ENCODE results near the gene RHPN2. TPM values are rescaled to one million over a fixed set of nuclear protein-coding genes. Genes with fewer than 3 reads are reported as not detected.
"Not testable (repeated sequence)": the region's sequence is repeated elsewhere in the genome, so short reads cannot be mapped to it uniquely, and the experiment has no call there.

RHPN2 gene
- polyA plus RNA-seq, 1 donor, result 0.84 TPM

DNA sequence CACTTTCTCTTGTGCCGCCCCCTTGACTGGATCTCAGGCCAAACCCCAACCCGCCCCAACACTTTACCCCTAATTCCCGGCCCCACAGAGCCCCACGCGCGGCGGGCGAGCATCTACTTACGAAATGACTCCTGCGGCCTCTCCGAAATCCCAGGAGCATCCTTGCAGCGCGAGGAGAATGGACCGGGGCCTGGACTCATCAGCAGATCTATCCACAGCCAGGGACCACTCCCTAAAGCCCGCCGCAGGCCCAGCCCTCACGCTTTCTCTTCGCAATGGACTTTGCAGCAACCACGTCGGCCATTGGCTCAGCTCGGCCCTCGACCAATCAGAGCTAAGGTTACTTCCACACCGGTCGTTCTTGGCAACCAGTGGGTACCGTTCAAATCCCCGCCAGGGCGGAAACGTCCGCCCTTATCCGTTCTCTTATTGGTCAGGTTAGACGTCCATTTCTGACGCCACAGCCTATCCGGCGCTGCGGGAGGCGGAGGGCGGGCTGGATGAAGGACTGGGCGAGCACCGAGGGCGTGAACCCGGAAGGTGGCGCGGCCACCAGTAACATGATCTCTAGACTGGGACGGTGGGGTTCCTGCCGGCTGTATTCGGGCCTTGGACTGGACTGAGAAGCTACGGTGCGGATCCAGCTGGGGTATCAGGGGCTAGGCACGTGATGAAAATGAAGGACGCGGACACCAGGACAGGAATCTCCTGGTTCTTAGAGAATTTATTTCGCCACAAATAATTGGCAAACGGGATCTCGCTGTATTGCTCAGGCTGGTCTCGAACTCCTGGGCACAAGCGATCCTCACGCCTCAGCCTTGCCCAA is 92.8 kb downstream of the RHPN2 start, which contains the start of the genes CEP89 and FAAP24:
CEP89 (minus strand) TSS at position 244 of the 826 bp plus-strand sequence; CDS start at position 160, 84 bp downstream.
FAAP24 (plus strand) TSS at position 528 of the 826 bp plus-strand sequence. CDS start 955 bp downstream, outside the sequence.
- DNase-seq, result peak; percentile 99

DNA sequence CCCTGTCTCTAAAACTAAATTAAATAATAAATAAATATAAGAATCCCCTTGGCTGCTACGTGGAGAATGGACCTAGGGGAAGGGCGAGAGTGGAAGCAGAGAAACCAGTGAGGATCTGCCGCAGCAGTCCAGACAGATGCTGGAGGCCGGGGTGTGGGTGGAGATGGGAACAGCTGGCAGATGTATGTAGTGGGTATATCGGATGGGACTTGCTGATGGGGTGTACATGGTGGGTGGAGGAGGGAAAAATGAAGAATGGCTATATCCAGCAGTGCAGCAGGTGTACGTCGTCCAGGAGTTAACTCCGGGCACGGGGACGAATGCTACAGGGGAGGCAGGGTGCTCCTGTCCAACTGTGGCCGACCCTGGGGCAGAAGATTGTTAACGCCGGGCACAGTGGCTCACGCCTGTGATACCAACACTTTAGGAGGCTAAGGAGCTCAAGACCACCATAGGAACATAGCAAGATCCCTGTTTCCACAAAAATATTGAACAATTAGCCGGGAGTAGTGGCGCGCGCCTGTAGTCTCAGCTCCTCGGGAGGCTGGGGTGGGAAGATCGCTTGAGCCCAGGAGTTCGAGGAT is 93.6 kb downstream of the RHPN2 start:
- DNase-seq, result no peak

DNA sequence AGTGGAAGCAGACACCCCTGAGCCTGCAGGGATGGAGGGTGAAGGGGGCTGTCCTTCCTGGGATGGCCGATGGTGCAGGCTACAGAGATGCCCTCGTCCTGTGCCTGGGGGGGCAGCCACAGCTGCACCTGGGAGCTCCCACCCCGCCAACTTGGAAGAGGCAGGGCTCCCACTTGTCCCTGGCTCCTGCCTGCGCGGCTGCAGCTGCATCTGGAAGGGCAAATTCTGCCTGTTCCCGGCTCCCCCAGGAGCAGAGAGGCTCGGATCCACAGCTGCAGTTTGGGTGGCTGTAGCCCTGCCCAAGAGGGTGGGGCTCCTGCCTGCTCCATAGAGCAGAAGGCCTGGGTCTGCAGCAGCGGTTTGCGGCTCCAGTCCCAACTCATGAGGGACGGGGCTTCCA is 95.1 kb downstream of the RHPN2 start:
- DNase-seq, result no peak

DNA sequence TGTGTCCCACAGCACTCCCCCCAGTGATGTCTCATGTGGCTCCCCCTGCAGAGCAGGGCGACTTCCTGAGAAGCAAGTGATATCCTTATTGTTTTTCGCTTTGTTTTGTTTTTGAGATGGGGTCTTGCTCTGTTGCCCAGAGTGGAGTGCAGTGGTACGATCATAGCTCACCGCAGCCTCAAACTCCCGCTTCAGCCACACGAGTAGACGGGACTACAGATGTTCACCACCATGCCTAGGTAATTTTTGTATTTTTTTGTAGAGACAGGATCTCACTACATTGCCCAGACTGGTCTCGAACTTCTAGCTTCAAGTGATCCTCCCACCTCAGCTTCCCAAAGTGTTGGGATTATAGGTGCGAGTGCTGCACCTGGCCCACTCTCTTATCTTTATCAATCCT is 97.9 kb downstream of the RHPN2 start:
- no peak for DNase-seq

DNA sequence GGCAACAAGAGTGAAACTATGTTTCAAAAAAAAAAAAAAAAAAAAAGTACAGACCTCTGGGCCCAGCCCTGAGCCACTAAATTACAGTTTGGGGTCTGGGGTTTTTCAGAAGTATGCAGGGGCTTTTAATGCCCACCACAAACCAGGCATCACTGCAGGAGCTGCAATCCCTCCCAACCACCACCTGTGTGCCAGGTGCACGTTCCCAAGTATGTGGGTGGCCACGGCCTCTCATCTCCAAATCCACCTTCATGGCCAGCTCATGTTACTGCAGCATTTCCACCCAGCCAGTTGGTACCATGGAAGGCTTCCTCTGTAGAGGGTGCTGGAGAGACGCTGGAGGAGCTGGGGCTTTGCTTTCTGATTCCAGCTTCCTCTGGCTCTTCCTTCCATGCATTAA is 119.4 kb downstream of the RHPN2 start:
- no peak for DNase-seq

DNA sequence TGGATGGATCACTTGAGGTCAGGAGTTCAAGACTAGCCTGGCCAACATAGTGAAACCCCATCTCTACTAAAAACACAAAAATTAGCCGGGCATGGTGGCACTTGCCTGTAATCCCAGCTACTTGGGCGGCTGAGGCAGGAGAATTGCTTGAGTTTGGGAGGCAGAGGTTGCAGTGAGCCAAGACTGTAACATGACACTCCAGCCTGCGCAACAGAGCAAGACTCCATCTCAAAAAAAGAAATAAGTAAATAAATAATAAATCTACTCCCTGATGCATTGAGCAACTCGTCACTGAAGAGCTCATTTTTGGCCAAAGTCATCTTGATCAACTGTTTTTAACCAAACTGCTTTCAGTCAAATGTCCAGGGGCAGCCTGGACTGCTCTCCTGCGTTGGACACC is 123.4 kb downstream of the RHPN2 start:
- DNase-seq, result not testable (repeated sequence)

DNA sequence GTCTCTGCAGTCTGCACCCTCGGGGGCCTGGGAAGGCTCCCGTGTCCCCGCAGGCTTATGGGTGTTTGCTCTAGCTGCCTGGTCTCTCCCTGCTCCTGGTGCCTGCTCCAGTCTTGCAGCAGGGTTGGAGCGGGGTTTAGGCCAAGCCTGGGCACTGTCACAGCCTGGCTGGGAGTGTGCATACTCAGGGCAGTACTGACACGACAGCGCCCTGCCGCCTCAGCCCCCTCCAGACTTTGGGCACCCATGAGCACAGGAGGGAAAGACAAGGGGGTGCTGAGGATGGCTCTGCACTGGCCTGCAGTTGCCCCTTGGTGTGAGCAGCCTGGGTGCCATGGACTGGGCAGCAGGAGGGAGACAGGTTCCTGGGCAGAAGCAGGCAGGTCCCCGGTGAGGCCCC is 128.6 kb downstream of the RHPN2 start:
- DNase-seq, result no peak

DNA sequence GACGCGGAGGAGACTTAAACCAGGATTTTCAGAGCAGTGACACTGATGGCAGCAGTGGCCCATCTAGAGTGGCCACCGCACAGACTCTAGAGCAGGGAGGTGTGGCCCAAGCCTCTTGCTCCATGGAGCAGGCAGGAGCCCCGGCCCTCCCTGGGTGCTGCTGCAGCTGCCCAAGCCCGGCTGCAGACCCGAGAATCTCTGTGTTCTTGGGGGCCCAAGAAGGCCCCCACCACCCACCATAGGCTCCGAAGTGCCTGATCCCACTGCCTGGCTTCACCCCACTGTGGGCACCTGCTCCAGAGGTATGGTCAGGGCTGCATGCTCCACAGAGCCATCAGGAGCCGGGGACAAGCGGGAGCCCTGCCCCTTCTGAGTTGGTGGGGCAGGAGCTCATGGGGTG is 129.1 kb downstream of the RHPN2 start:
- no peak for DNase-seq

- DNase-seq, result no peak
These were observed 131.1 kb downstream of the RHPN2 start for GRCh38 chr19:32933571-32933970.

DNA sequence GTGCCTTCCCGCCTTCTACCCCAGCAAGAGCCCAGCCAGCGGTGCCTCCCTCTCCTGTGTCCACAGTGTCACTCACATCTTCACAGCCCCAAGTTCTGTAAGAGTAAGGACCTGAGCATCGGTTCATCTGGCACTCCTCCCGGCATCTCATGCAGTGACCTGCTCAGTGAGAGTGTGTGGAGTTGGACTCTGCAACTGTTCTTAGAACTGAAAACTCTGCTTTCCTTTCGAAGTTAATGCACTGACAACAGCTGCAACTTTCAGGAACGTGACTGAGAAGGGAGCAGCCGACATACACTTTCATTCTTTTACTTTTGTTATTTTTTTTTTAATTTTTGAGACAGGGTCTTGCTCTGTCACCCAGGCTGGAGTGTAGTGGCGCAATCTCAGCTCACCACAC is 134.1 kb downstream of the RHPN2 start:
- no peak for DNase-seq

DNA sequence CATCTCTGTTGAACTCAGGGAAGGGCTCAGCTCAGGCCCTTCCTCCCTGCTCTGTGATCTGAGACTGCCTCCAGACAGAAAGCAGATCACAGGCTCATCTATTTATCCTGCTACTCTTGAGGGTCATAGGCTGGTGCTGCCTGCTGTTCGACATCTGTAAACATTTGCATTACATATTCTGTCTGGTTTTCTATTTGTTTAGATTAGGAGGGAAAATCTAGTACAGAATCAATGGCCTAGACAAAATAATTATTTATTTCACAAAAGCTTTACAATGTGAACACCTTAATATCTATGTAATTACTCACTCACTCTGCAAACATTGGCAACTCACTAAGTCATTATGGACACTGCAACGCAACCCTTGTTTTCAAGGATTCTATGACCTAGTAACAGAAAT is 135.9 kb downstream of the RHPN2 start:
- no peak for DNase-seq

Other genes with a start within 250 kb of the RHPN2 start
- gene SLC7A9, start 195.1 kb downstream of the RHPN2 start, polyA plus RNA-seq (ENCODE audit: insufficient read length), result 0.61 TPM
- 18.3 TPM for gene CEP89, start 92.9 kb downstream of the RHPN2 start, polyA plus RNA-seq (ENCODE audit: insufficient read length)
- 1.3 TPM for gene FAAP24, start 92.6 kb downstream of the RHPN2 start, polyA plus RNA-seq (ENCODE audit: insufficient read length)
- gene GPATCH1, start 16.3 kb upstream of the RHPN2 start, polyA plus RNA-seq (ENCODE audit: insufficient read length), result 9.5 TPM
- 0.63 TPM for gene WDR88, start 67.2 kb upstream of the RHPN2 start, polyA plus RNA-seq (ENCODE audit: insufficient read length)
- gene LRP3, start 129.4 kb upstream of the RHPN2 start, polyA plus RNA-seq (ENCODE audit: insufficient read length), result 22.4 TPM
- gene SLC7A10, start 161.0 kb upstream of the RHPN2 start, polyA plus RNA-seq (ENCODE audit: insufficient read length), result 10.8 TPM
- gene CEBPA, start 237.6 kb upstream of the RHPN2 start, polyA plus RNA-seq (ENCODE audit: insufficient read length), result 10.9 TPM

All from hindlimb muscle (tissue), 1 donor.